Coronary artery (tissue), 2 donors: ENCODE results near the gene PRDM16.

Experiments
- DNase-seq: peaks from one replicate; pipeline ENCODE4 v3.0.0-alpha.2; 2017; ENCODE audit warnings: low spot score
- H3K27ac ChIP-seq, 2 donors: fragments of 200-600 bp; sonication (generic); one replicate each; pipeline ENCODE4 v1.5.1; 2016 to 2019
- H3K4me3 ChIP-seq: fragments of 200-600 bp; sonication (generic); 2 replicates; pipeline ENCODE4 v1.5.1; 2016; ENCODE audit warnings: mild to moderate bottlenecking, moderate library complexity
- CTCF ChIP-seq: fragments of 200-600 bp; sonication (generic); IDR thresholded peaks from one replicate; pipeline ENCODE4 v1.5.1; 2019; ENCODE audit warnings: antibody characterized with exemption

The PRDM16 gene

DNA sequence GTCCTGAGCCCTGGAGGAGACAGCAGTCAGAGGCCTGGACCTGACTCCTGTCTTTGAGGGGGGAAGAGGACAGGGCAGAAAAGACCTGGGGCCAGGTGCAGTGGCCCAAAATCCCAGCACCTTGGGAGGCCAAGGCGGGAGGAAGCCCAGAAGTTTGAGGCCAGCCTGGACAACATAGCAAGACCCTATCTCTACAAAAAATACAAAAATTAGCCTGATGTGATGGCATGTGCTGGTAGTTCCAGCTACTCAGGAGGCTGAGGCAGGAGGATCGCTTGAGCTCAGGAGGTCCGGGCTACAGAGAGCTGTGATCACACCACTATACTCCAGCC, 280.9 kb downstream of the PRDM16 start:
- H3K27ac ChIP-seq: peak overlapping the region; percentile 94 to 97
- TF ChIP-seq CTCF: no peak
- peak overlapping the region; percentile 34 for H3K4me3 ChIP-seq
- no peak for DNase-seq

GRCh38 chr1:3350506-3351261, 281.7 kb downstream of the PRDM16 start:
- TF ChIP-seq CTCF: no peak
- Histone ChIP-seq H3K4me3 (peak overlapping the region; percentile 34), H3K27ac (peak overlapping the region; percentile 94 to 97)
- peak; percentile 93 for DNase-seq

GRCh38 chr1:3351449-3352298, 282.7 kb downstream of the PRDM16 start:
- DNase-seq: no peak
- peak overlapping the region; percentile 46 for H3K4me3 ChIP-seq
- no peak for TF ChIP-seq CTCF
- H3K27ac ChIP-seq: peak overlapping the region; percentile 94 to 97

DNA sequence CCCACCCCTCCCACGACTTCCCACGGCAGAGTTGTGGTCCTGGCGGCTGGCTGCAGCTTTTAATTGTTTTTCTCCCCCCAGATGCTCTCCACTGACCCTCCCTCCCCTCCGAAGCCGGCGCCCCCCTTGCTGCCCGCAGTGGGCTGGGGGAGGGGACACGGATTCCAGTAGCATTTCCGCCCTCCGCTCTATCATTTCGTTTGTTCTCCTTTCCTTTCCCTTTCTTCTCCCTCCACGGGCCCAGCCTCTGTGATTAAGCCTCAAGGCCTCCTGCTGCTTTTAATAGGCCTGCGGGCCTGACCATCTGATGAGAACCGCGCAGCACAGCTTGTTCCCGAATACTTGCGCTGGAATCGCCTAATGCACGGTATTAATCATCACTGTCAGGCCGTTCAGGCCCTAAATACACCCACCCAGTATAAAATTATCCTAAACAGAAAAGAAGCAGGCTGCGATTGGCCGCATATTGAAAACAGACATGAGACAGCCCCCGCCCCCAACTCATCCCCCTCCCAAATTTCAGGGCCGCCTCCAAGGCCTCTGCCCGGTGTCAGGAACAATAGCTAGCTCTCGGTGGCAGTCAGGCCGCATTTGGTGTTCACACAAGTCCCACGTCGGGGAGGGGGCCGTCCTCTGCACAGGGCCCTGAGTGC, 283.4 kb downstream of the PRDM16 start:
- H3K4me3 ChIP-seq: peak overlapping the region; percentile 46

GRCh38 chr1:3352952-3353331, 283.9 kb downstream of the PRDM16 start:
- Histone ChIP-seq H3K27ac (peak overlapping the region; percentile 94 to 97), H3K4me3 (peak overlapping the region; percentile 3)
- DNase-seq: no peak
- TF ChIP-seq CTCF: no peak

More for the DNA sequence above, 283.4 kb downstream of the PRDM16 start:
- peak overlapping the region; percentile 94 to 97 for H3K27ac ChIP-seq
- no peak for TF ChIP-seq CTCF
- DNase-seq: peak; percentile 92

DNA sequence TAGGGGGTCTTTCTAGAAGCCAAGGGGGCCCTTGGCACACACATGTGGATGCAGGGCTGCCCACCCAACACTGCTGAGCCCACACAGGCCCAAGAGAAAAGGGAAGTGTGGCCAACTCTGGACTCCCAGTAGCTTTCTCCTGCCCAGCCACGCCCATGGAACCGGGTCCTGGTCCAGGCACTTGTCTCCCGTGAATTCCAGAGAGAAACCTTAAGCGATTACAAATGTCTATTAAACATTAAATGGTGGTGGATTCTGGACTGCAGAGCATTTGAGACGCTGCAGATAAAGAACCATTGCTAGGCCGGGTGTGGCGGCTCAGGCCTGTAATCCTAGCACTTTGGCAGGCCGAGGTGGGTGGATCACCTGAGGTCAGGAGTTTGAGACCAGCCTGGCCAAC, 284.9 kb downstream of the PRDM16 start:
- no peak overlapping the region for H3K4me3 ChIP-seq
- TF ChIP-seq CTCF: no peak
- peak overlapping the region; percentile 94 to 97 for H3K27ac ChIP-seq
- DNase-seq: no peak
